K562 (cell line): ENCODE data around the gene CUL4B. TPM values are rescaled to one million over a fixed set of nuclear protein-coding genes. Genes with fewer than 3 reads are reported as not detected.
A peak's percentile ranks its signal among the peaks of the same experiment; 100 is the strongest.

Source experiments
- ATAC-seq: fragments of 200-7000 bp; cut with Tn5 transposase; 3 replicates; pipeline ENCODE4 v1.9.1; 2020; ENCODE audit warnings: moderate library complexity
- BruUV-seq: library from RNA; stranded (reverse); fragments of 400-500 nt; replicated peaks from 2 replicates; lab custom pipeline; 2021; lab: Mats Ljungman, UMichigan
- CTCF ChIA-PET: fragments of 300-600 bp; formaldehyde crosslinking; extraction: SDS; loops from one replicate; lab custom pipeline; 2021; ENCODE audit warnings: low intra/inter-chr PET ratio; lab: Yijun Ruan, JAX
- POLR2A ChIA-PET: fragments of 300-600, 350-650 bp; sonication (Branson Sonifier 250); formaldehyde crosslinking; extraction: SDS; loops from one replicate; lab custom pipeline; 2021; ENCODE audit warnings: antibody characterized with exemption, inconsistent platforms; lab: Yijun Ruan, JAX
- DNase-seq, 4 experiments: peaks; one replicate each; pipeline versions ENCODE4 v3.0.0 to v3.0.0-alpha.2; 2011 to 2018; ENCODE audit warnings: low spot score in 3 of 4, mixed read lengths in 3 of 4; ENCODE audit errors: extremely low read depth in 1 of 4
- FAIRE-seq: peaks from 2 replicates; lab custom pipeline; 2011; peaks lifted over from hg19 to GRCh38; lab: Jason Lieb, UNC
- H2AFZ ChIP-seq: 2 replicates; pipeline ENCODE4 v1.6.0; 2011; ENCODE audit warnings: low read depth, low read length, control low read depth, inconsistent platforms
- H3K27ac ChIP-seq: fragments of 200-600 bp; 3 replicates; pipeline ENCODE4 v1.8.0; 2011; ENCODE audit warnings: low read depth, mild to moderate bottlenecking, control low read depth, inconsistent platforms, low read length, moderate library complexity, mixed read lengths; ENCODE audit errors: extremely low read depth
- H3K27me3 ChIP-seq, 2 experiments: fragments of 300-600 bp in 1 of 2; 2 replicates in 1 of 2; 3 replicates in 1 of 2; pipeline versions ENCODE4 v1.6.0 to v1.8.0; 2011; ENCODE audit warnings: inconsistent platforms in 2 of 2, low read length in 2 of 2, mild to moderate bottlenecking in 1 of 2, mixed read lengths in 1 of 2, moderate library complexity in 1 of 2; ENCODE audit not compliant: control insufficient read depth in 2 of 2, insufficient read depth in 2 of 2
- H3K36me3 ChIP-seq: fragments of 300-600 bp; 3 replicates; pipeline ENCODE4 v1.8.0; 2011; ENCODE audit warnings: mild to moderate bottlenecking, low read length, inconsistent platforms; ENCODE audit not compliant: control insufficient read depth, insufficient read depth
- H3K4me1 ChIP-seq, 2 experiments: fragments of 200-600 bp in 1 of 2; replicated peaks in 1 of 2; 2 replicates in 1 of 2; 3 replicates in 1 of 2; pipeline versions ENCODE4 v1.5.1 to v1.8.0; 2011; ENCODE audit warnings: inconsistent platforms in 2 of 2, low read length in 2 of 2, mild to moderate bottlenecking in 1 of 2, mixed read lengths in 1 of 2, moderate library complexity in 1 of 2; ENCODE audit not compliant: control insufficient read depth in 2 of 2, insufficient read depth in 2 of 2
- H3K4me2 ChIP-seq: 2 replicates; pipeline ENCODE4 v1.6.1; 2011; ENCODE audit warnings: low read length, control low read depth, inconsistent platforms, mixed read lengths; ENCODE audit not compliant: insufficient read depth
- H3K4me3 ChIP-seq: fragments of 200-600 bp; sonication (generic), shearing (Covaris generic); 2 replicates; pipeline ENCODE4 v1.5.1; 2016; ENCODE audit warnings: control low read depth, inconsistent platforms
- H3K79me2 ChIP-seq: fragments of 200-600 bp; 3 replicates; pipeline ENCODE4 v1.8.0; 2011; ENCODE audit warnings: low read length, inconsistent platforms; ENCODE audit not compliant: control insufficient read depth, insufficient read depth
- H3K9ac ChIP-seq, 2 experiments: 2 replicates each; pipeline versions ENCODE4 v1.6.0 to v1.6.1; 2011; ENCODE audit warnings: low read depth in 2 of 2, low read length in 2 of 2, control low read depth in 1 of 2, inconsistent platforms in 1 of 2, mild to moderate bottlenecking in 1 of 2, mixed read lengths in 1 of 2; ENCODE audit not compliant: insufficient read depth in 1 of 2
- H3K9me1 ChIP-seq: one replicate; pipeline ENCODE4 v1.6.0; 2011; ENCODE audit warnings: inconsistent platforms, mild to moderate bottlenecking, low read length, moderate library complexity; ENCODE audit not compliant: control insufficient read depth, insufficient read depth
- H3K9me3 ChIP-seq: replicated peaks from 2 replicates; pipeline ENCODE4 v1.5.1; 2011; ENCODE audit warnings: low read depth, low read length, inconsistent platforms; ENCODE audit not compliant: control insufficient read depth, insufficient read depth
- H4K20me1 ChIP-seq: replicated peaks from 2 replicates; pipeline ENCODE4 v1.6.1; 2011; ENCODE audit warnings: low read length, inconsistent platforms, mixed read lengths; ENCODE audit not compliant: control insufficient read depth, insufficient read depth
- BCL6 ChIP-seq: fragments of 250-450 bp; sonication (Bioruptor Pico); IDR thresholded peaks from 2 replicates; pipeline ENCODE4 v1.4.0; 2020
- E2F6 ChIP-seq, 2 experiments: IDR thresholded peaks; 2 replicates each; pipeline ENCODE4 v1.6.1; 2011; ENCODE audit warnings: borderline replicate concordance in 1 of 2, control low read depth in 1 of 2, low read depth in 1 of 2, low read length in 1 of 2, mild to moderate bottlenecking in 1 of 2, mixed read lengths in 1 of 2, moderate library complexity in 1 of 2; ENCODE audit not compliant: insufficient read depth in 1 of 2, insufficient read length in 1 of 2, poor library complexity in 1 of 2, severe bottlenecking in 1 of 2; ENCODE audit errors: extremely low read depth in 1 of 2
- FOXJ3 ChIP-seq: sonication (generic); formaldehyde crosslinking; IDR thresholded peaks from 2 replicates; pipeline ENCODE4 v1.4.0; 2020; ENCODE audit warnings: mild to moderate bottlenecking, missing genetic modification reagents
- GTF2E2 ChIP-seq: fragments of 200-800 bp; sonication (Bioruptor generic); IDR thresholded peaks from 2 replicates; pipeline ENCODE4 v1.6.1; 2016; ENCODE audit warnings: missing genetic modification characterization, missing compliant biosample characterization
- HDAC3 ChIP-seq: fragments of 450-650 bp; IDR thresholded peaks from 2 replicates; pipeline ENCODE4 v1.6.1; 2018; ENCODE audit warnings: borderline replicate concordance, mild to moderate bottlenecking, moderate library complexity; ENCODE audit not compliant: partially characterized antibody
- IRF9 ChIP-seq: fragments of 450-650 bp; IDR thresholded peaks from 2 replicates; pipeline ENCODE4 v1.6.1; 2016; ENCODE audit warnings: missing biosample characterization, missing genetic modification characterization
- KLF6 ChIP-seq: fragments of 250-450 bp; sonication (Bioruptor Pico); IDR thresholded peaks from 2 replicates; pipeline ENCODE4 v1.4.0; 2020; ENCODE audit warnings: mild to moderate bottlenecking, moderate library complexity, borderline replicate concordance
- MAFF ChIP-seq: IDR thresholded peaks from 2 replicates; pipeline ENCODE4 v1.6.1; 2012; ENCODE audit warnings: low read length, improper control_type of control experiment
- MAFK ChIP-seq: IDR thresholded peaks from 2 replicates; pipeline ENCODE4 v1.6.1; 2011; ENCODE audit warnings: low read length, improper control_type of control experiment
- MAX ChIP-seq: sonication (generic); formaldehyde crosslinking; IDR thresholded peaks from 2 replicates; pipeline ENCODE4 v1.9.0; 2022; ENCODE audit warnings: mild to moderate bottlenecking, missing genetic modification reagents
- MAZ ChIP-seq, 2 experiments: fragments of 450-650 bp in 1 of 2; sonication (generic) in 1 of 2; formaldehyde crosslinking; IDR thresholded peaks in 1 of 2; conservative IDR thresholded peaks in 1 of 2; 2 replicates each; pipeline versions ENCODE4 v1.4.0 to v1.5.0; 2020; ENCODE audit warnings: mild to moderate bottlenecking in 1 of 2, missing genetic modification reagents in 1 of 2
- MBD2 ChIP-seq: sonication (generic); IDR thresholded peaks from 2 replicates; pipeline ENCODE4 v1.6.1; 2016; ENCODE audit warnings: low read depth, borderline replicate concordance
- MEIS2 ChIP-seq: fragments of 450-650 bp; IDR thresholded peaks from 2 replicates; pipeline ENCODE4 v1.6.1; 2014; ENCODE audit warnings: mild to moderate bottlenecking; ENCODE audit not compliant: partially characterized antibody
- SMAD3 ChIP-seq: fragments of 450-650 bp; formaldehyde crosslinking; conservative IDR thresholded peaks from 2 replicates; pipeline ENCODE4 v1.4.0; 2020; ENCODE audit warnings: mild to moderate bottlenecking
- SMARCC2 ChIP-seq: fragments of 450-650 bp; IDR thresholded peaks from 2 replicates; pipeline ENCODE4 v1.6.1; 2017; ENCODE audit warnings: antibody characterized with exemption, moderate library complexity, mild to moderate bottlenecking, low read depth
- ZBTB7A ChIP-seq: IDR thresholded peaks from 2 replicates; pipeline ENCODE4 v1.6.1; 2011; ENCODE audit warnings: low read depth, mild to moderate bottlenecking, low read length, moderate library complexity, borderline replicate concordance; ENCODE audit not compliant: control insufficient read depth
- ZNF232 ChIP-seq: sonication (generic); formaldehyde crosslinking; IDR thresholded peaks from 2 replicates; pipeline ENCODE4 v1.8.0; 2022; ENCODE audit warnings: mild to moderate bottlenecking, missing genetic modification reagents
- ZNF398 ChIP-seq: fragments of 250-450 bp; sonication (Bioruptor Pico); IDR thresholded peaks from 2 replicates; pipeline ENCODE4 v1.8.0; 2021; ENCODE audit warnings: moderate library complexity, mild to moderate bottlenecking, inconsistent platforms
- WGBS: fragments of 100-300 bp; shearing (Covaris generic); methylation state at CpG from one replicate; pipeline ENCODE4 v1.1.6; 2016; ENCODE audit warnings: low coverage, mixed read lengths; ENCODE audit not compliant: insufficient coverage; ENCODE audit errors: missing lambda C conversion rate; 5-methylcytosine and 5-hydroxymethylcytosine counted together
- in situ Hi-C: fragments of 300-500 bp; cut with MboI; formaldehyde crosslinking; loops from 4 replicates; pipeline ENCODE4 v1.15.0; 2018; ENCODE audit warnings: inconsistent platforms, mixed read lengths
- intact Hi-C: fragments of 100-400 bp; cut with micrococcal nuclease; formaldehyde crosslinking; loops from 2 replicates; pipeline ENCODE4 v1.14.2; 2022
- polyA plus RNA-seq, 8 experiments: library from polyadenylated mRNA; depleted of rRNA in 4 of 8; stranded (reverse) in 5 of 8; unstranded in 3 of 8; fragments of >200 nt; fragmentation: Nextera tagmentation in 2 of 8; fragmentation: Illumina TruSeq in 1 of 8; extraction: Ambion mirVana in 2 of 8; extraction: Trizol in 1 of 8; gene quantifications; 2 replicates each; pipeline versions ENCODE4 v1.2.1 to v1.2.3, GENCODE V29; 2011 to 2014; ENCODE audit warnings: inconsistent platforms in 1 of 8, missing spikeins in 1 of 8
- total RNA-seq, 7 experiments: library from RNA; depleted of rRNA in 6 of 7; stranded (reverse); fragments of >200 nt in 6 of 7; fragmentation: Illumina TruSeq in 2 of 7; extraction: Trizol in 2 of 7; gene quantifications; 2 replicates each; pipeline versions ENCODE4 v1.2.1 to v1.2.3, GENCODE V29; 2011 to 2021; ENCODE audit warnings: low replicate concordance in 1 of 7

Gene CUL4B
- total and polyA plus RNA-seq, 9 of the 15 experiments (the other 6 are each of a cell fraction or from before 2014, with no cell fraction given): 15.0 to 41.7 (median 37.5) TPM

- TF ChIP-seq ZNF398 (CRISPR knock-in tag) (no peak), GTF2E2 (tag) (0 out of 2 replicates have a peak, but pooled peaks have one; percentile 10), MBD2 (no peak), MEIS2 (peak; percentile 78)
These were observed 75.5 kb downstream of the CUL4B start (continued) for GRCh38 chrX:120485315-120485637.

- Histone ChIP-seq H3K9ac (no peak overlapping the region), H3K36me3 (no peaks in the 10 kb centered on the region), H2AFZ (no peak overlapping the region), H3K4me1 (no peaks in the 10 kb centered on the region), H3K9me1 (no peaks in the 10 kb centered on the region), H4K20me1 (no peaks in the 10 kb centered on the region), H3K27me3 (no peaks in the 10 kb centered on the region), H3K27ac (no peak overlapping the region), H3K9me3 (no peaks in the 10 kb centered on the region), H3K4me3 (no peak overlapping the region), H3K79me2 (no peaks in the 10 kb centered on the region), H3K4me2 (no peak overlapping the region)
- ChIA-PET CTCF (no interaction called here), POLR2A (interaction anchor here (0.6 to 1.0 kb wide), 2 partner anchors 25 to 86 kb away, joined by 3 read pairs; no protein-coding TSS in a partner anchor)
- intact Hi-C loops (loop anchor here (5.0 kb wide), 1 partner anchor 95 kb away; no protein-coding TSS in a partner anchor), in situ Hi-C loops (no loop called here)
- no peak for ATAC-seq
- FAIRE-seq: no peak
- DNase-seq: no peak
- 26% methylated on average over 3 of the region's 3 CpGs for WGBS
- BruUV-seq: no TSS peak
- no peak for TF ChIP-seq KLF6 (CRISPR knock-in tag)
- TF ChIP-seq ZNF232: no peak
- no peak for TF ChIP-seq E2F6 (IDR thresholded peaks at IDR 0.05; ENCODE audit: borderline replicate concordance in 1 of 2, extremely low read depth in 1 of 2, insufficient read depth in 1 of 2, insufficient read length in 1 of 2, low read depth in 1 of 2, low read length in 1 of 2, poor library complexity in 1 of 2, severe bottlenecking in 1 of 2)
- TF ChIP-seq SMAD3 (CRISPR knock-in tag): no peak
- no peak for TF ChIP-seq MAFF
- no peak for TF ChIP-seq FOXJ3
- TF ChIP-seq ZBTB7A: no peak
- no peak for TF ChIP-seq HDAC3
- TF ChIP-seq MAFK: no peak
- TF ChIP-seq BCL6 (CRISPR knock-in tag): no peak
- TF ChIP-seq MAX: no peak
- TF ChIP-seq SMARCC2: no peak
- no peak for TF ChIP-seq IRF9 (tag)
- no peak for TF ChIP-seq MAZ (CRISPR knock-in tag; conservative IDR thresholded peaks at IDR 0.05 in 1 of 2, IDR thresholded peaks at IDR 0.05 in 1 of 2)
These were observed 83.3 kb downstream of the CUL4B start for GRCh38 chrX:120477453-120477852.
